ENCODE results near the gene DET1. TPM values are rescaled to one million over a fixed set of nuclear protein-coding genes. Genes with fewer than 3 reads are reported as not detected.

The DET1 gene
- polyA plus RNA-seq: 1 to 10 TPM in 1 of 3 donors, under 1 TPM in 1, not detected in 1; 0.80 to 1.3 TPM

DNA sequence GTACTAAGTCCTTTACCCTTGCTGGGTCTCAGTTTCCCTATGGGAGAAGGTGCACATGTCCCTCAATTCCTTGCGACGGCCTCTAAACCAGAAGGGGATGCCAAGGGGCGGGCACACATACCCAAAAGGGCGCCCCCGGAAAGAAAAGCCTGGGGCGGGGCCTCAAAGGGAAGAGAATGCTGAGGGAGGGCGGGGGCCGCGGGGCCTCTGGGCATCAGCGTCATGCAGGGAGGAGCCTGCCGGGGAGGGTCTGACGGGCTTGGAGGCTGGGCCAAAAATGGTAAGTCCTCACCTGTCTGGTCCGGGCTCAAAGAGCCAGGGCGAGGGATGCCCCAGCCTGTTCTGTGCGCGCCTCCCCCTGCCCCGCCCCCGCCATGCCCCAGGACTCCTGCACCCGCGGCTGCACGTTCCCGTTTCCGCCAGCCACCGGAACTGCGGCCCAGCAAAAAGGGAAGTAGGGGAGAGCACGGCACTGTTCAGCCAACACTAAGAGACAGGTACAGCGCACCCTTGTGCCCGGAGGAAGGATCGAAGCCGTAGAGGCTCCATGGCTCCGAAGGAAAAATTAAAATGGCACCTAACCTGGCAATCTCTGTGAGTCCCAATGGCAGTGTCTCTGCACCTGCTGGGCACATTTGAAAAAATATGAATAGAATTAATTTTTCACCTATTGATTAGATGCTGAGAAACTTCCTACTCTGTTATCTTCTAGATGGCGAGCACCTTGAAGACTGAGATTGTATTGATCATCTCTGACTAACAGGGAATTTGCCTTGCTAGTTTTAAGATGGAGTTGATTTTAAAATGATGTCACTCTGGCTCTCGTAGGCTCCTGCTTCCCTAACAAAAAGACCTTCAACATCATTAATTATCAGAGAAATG, at the start of gene DET1:
Gene DET1, minus strand, starts transcription at position 434 of the 882 bp plus-strand sequence. CDS start 14,976 bp downstream, outside the sequence.
- H3K4me1 Mint-ChIP-seq: peaks cover 19 to 20% of the 10 kb centered on the region in 2 donors
- DNase-seq: peak; percentile 85 to 89 (median 88)
- H3K36me3 Mint-ChIP-seq: no peaks in the 10 kb centered on the region
- peak within 1 kb of the TSS in 5 of 6 donors; percentile 86 to 95 (median 92) for H3K27ac Mint-ChIP-seq
- H3K27me3 Mint-ChIP-seq (ENCODE audit: low read depth in 3 of 3): peaks cover 0 to 2% (median 0%) of the 10 kb centered on the region in 3 donors
- no peaks in the 10 kb centered on the region for H3K9me3 Mint-ChIP-seq
- H3K4me3 Mint-ChIP-seq: peak within 1 kb of the TSS; percentile 92 to 95 (median 93)

DNA sequence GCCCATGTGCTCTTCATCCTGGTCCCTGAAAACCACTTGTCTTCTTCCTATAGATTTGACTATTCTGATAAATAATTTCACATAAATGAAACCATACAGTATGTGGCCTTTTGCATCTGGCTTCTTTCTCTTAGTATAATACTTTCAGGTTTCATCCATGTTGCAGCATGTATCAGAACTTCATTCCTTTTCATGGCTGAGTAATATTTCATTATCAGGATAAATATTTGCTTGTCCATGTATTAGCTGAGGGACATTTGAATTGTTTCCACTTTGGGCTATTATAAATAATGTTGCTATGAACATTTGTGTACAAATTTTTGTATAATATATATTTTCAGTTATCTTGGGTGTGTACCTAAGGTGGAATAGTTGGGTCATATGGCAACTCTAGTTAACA, 44.9 kb upstream of the DET1 start:
- peaks cover 0 to 3% (median 0%) of the 10 kb centered on the region in 6 donors for H3K9me3 Mint-ChIP-seq
- H3K27me3 Mint-ChIP-seq (ENCODE audit: low read depth in 3 of 3): peaks cover 0 to 8% (median 6%) of the 10 kb centered on the region in 3 donors
- no peak overlapping the region for H3K27ac Mint-ChIP-seq
- DNase-seq: no peak
- H3K4me3 Mint-ChIP-seq: no peak overlapping the region
- no peaks in the 10 kb centered on the region for H3K4me1 Mint-ChIP-seq
- H3K36me3 Mint-ChIP-seq: peaks cover 0 to 4% (median 0%) of the 10 kb centered on the region in 3 donors

DNA sequence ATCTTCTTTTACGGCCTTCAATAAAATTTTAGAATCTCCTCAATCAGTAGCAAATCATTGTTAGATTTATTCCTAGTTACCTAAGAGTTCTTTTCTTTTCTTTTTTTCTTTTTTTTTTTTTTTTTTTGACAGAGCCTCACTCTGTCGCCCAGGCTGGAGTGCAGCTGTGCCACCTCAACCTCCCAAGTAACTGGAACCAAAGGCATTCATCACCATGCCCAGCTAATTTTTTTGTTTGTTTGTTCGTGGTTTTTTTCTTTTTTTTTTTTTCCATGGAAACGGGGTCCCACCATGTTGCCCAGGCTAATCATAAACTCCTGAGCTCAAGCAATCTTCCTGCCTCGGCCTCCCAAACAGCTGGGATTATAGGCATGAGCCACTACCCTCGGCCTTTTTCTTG, 44.3 kb upstream of the DET1 start:
- DNase-seq: no peak
- Mint-ChIP-seq H3K27me3 (ENCODE audit: low read depth in 3 of 3) (peaks cover 0 to 8% (median 3%) of the 10 kb centered on the region in 3 donors), H3K4me1 (no peaks in the 10 kb centered on the region), H3K27ac (no peak overlapping the region), H3K36me3 (peaks cover 0 to 4% (median 0%) of the 10 kb centered on the region in 3 donors), H3K9me3 (peaks cover 0 to 2% (median 0%) of the 10 kb centered on the region in 6 donors), H3K4me3 (no peak overlapping the region)

DNA sequence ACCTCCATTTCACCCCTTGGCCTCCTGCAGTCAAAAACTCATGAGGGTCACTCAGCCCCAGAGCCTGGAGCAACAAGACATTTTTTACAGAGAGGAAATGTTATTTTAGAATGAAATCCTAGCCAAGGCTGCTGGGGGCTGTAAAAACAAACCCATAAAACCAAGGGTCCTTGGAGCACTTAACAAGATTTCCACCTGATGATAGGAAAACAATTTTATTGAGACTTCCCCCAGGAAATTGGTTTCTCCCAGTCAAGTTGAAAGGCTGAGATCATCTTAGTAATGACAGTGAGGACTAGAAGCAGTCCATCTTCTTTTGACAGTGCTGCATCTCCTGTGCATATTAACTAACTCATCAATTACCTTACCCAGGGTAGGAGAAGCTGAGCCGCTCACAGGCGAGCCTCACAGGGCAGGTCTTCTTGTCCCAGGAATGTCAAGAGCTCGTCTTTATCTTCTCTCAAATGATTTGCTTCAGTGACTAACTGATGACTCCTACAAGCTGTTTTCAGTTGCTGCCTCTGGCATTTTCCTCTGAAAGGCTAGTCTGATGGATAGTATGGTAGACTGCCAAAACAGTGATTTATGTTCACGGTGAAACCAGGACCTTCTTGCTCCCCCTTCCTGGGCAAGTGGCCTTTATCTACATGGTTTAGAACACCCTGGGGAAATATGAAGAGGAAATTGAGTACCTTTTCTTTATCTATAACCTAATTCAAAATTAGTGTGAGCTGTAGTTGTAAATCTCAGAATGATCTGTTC, 40.1 kb upstream of the DET1 start:
- DNase-seq: no peak
- H3K4me3 Mint-ChIP-seq: no peak overlapping the region
- H3K9me3 Mint-ChIP-seq: peaks cover 0 to 2% (median 0%) of the 10 kb centered on the region in 6 donors
- no peak overlapping the region for H3K27ac Mint-ChIP-seq
- H3K36me3 Mint-ChIP-seq: peaks cover 0 to 4% (median 0%) of the 10 kb centered on the region in 3 donors
- no peaks in the 10 kb centered on the region for H3K4me1 Mint-ChIP-seq
- peaks cover 7 to 8% (median 7%) of the 10 kb centered on the region in 3 donors for H3K27me3 Mint-ChIP-seq (ENCODE audit: low read depth in 3 of 3)

DNA sequence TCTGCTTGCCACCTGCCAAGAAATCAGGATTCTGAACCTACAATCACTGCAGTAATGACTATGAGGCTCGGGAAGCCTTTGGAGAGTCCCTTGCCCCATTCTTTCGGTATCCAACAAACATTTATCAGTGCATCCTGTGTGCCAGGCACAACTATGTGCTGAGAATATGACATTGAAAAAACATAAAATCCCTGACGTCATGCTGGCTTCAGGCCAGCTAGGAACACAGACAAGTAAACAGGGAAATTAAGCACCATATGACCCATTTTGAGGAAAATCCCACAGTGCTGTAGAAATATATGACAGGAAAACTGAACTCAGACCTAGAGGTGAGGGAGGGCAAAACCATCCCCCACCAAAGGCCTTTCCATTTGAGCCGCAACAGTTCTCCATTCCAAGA, 34.1 kb upstream of the DET1 start:
- no peak for DNase-seq
- Mint-ChIP-seq H3K9me3 (no peaks in the 10 kb centered on the region), H3K27me3 (ENCODE audit: low read depth in 3 of 3) (peaks cover 3 to 7% (median 4%) of the 10 kb centered on the region in 3 donors), H3K27ac (no peak overlapping the region), H3K36me3 (no peaks in the 10 kb centered on the region), H3K4me3 (no peak overlapping the region), H3K4me1 (no peaks in the 10 kb centered on the region)

DNA sequence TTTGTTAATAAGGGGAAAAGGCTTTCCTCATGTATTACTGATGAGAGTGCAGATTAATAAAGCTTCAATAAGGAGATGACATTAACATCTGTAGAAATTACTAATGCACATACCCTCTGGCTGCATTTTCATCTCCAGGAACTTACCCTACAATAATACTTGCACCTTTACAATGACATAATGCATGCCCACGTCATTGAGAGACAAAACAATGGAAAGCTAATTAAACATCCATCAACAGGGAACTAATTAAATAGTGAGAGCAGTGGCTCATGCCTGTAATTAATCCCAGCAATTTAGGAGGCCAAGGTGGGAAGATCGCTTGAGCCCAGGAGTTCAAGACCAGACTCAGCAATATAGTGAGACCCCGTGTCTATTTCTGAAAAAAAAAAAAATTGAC, 32.8 kb upstream of the DET1 start:
- Mint-ChIP-seq H3K9me3 (no peaks in the 10 kb centered on the region), H3K27me3 (ENCODE audit: low read depth in 3 of 3) (peaks cover 4 to 8% (median 5%) of the 10 kb centered on the region in 3 donors), H3K4me1 (no peaks in the 10 kb centered on the region), H3K27ac (no peak overlapping the region), H3K36me3 (no peaks in the 10 kb centered on the region), H3K4me3 (no peak overlapping the region)
- DNase-seq: no peak

DNA sequence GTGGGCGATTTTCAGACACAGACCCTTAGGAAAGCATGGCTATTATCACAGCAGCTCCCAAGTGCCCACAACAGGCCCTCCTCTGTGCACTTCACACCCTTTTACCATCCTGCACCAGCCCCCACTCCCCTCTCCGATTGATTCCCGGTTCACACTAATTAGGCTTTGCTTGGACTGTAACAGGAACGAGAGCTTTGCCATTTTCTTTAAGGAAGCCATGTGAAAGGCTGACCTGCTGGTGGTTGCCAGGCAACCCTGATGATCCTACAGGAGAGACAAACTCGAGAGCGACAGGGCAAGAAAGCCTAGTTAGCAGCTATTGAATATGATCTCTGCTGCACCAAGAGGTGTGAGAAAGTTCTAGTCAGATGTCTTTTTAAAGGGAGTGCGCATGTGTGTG, 28.2 kb upstream of the DET1 start:
- Mint-ChIP-seq H3K36me3 (no peaks in the 10 kb centered on the region), H3K9me3 (no peaks in the 10 kb centered on the region), H3K4me3 (no peak overlapping the region), H3K27ac (no peak overlapping the region), H3K4me1 (no peaks in the 10 kb centered on the region), H3K27me3 (ENCODE audit: low read depth in 3 of 3) (peaks cover 6 to 10% (median 7%) of the 10 kb centered on the region in 3 donors)
- DNase-seq: no peak

DNA sequence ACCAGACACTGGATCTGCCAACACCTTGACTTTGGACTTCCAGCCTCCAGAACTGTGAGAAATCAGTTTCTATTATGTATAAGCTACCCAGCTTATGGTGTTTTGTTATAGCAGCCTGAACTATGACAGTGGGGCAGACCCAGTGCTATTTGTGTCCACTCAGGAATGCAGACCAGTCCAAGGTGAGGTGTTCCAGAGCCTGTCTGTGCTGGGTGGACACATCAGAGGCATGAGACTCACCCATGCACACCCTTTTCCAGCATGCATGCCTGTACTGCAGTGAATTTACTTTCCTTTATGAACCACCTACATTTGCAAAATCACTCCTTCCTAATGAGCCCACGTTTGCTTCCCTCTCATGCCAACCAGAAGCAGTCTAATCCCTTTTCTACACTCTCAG, 27.6 kb upstream of the DET1 start:
- Mint-ChIP-seq H3K27me3 (ENCODE audit: low read depth in 3 of 3) (peaks cover 7 to 10% (median 7%) of the 10 kb centered on the region in 3 donors), H3K9me3 (no peaks in the 10 kb centered on the region), H3K27ac (no peak overlapping the region), H3K36me3 (no peaks in the 10 kb centered on the region), H3K4me3 (no peak overlapping the region), H3K4me1 (no peaks in the 10 kb centered on the region)
- DNase-seq: no peak

DNA sequence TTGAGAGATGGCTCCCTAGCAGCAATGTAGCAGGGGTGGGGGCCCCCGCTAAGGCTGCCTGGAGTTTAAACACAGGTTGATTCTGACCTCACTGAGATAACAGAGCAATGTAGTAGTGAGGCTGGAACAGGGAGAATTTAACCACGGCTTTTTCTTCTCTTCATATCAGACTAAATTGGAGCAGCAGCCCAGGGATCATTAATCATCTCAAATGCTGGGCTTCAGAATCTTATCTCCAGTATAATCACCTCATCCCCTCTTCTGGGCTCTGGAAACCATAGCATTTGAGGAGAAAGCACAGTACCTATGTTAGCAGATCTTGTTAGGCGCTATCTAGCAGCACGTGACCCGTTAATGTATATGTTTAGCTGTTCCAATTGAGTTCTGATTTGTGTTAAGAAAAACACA, 25.4 kb upstream of the DET1 start:
- H3K4me3 Mint-ChIP-seq: no peak overlapping the region
- H3K9me3 Mint-ChIP-seq: no peaks in the 10 kb centered on the region
- H3K27ac Mint-ChIP-seq: no peak overlapping the region
- DNase-seq: no peak
- no peaks in the 10 kb centered on the region for H3K36me3 Mint-ChIP-seq
- no peaks in the 10 kb centered on the region for H3K4me1 Mint-ChIP-seq
- H3K27me3 Mint-ChIP-seq (ENCODE audit: low read depth in 3 of 3): peaks cover 7 to 15% (median 9%) of the 10 kb centered on the region in 3 donors

DNA sequence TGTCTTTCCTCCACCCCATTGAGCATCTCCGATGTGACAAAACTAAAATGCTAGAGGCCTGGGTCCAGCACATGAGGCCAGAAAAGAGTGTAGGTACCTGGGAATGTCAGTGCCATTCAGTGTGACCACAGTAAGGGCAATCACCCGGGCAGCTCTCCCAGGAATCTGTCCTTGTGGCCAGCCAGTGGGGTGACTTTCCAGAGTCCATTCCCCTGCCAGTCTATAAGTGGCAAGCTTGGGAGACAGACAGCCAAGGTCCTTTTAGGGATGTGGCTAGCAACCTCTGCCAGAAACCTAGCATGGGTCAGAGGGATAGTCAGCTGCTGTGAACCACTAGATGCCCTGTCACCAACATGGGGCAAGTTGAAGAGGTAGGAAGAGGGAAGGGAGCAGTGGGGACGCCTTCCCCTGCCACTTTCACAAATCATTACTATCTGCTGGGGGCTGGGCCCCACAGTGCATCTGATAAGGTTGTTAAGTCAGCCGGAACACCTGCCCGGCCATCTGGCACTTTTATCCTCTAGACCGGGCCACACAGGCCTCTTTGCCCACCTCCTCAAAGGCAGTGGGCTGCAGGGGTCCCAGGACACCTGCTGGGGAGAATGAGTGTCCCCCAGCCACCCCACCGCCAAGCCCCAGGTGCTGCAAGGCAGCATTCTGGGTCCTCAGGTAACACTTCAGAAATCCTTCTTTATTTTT, 24.8 kb upstream of the DET1 start:
- no peak overlapping the region for H3K4me3 Mint-ChIP-seq
- no peaks in the 10 kb centered on the region for H3K9me3 Mint-ChIP-seq
- DNase-seq: no peak
- no peaks in the 10 kb centered on the region for H3K36me3 Mint-ChIP-seq
- peaks cover 7 to 15% (median 9%) of the 10 kb centered on the region in 3 donors for H3K27me3 Mint-ChIP-seq (ENCODE audit: low read depth in 3 of 3)
- H3K27ac Mint-ChIP-seq: no peak overlapping the region
- no peaks in the 10 kb centered on the region for H3K4me1 Mint-ChIP-seq

DNA sequence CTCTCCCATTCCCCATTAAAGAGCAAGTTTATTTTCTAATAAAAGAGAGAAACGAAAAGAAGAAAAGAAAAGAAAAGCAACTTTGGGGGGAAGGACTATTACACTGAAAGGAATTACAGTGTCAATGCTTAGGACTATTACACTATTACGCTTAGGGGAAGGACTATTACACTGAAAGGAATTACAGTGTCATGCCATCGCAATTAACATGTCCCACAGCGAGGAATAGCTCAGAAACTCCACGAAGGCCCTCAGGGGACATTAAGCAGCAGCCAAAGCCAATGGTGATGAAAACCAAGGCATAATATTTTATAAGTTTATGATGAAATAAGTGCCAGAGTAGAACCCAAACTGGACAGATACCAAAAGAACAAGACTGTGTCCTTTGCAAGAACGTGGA, 22.1 kb upstream of the DET1 start:
- DNase-seq: no peak
- Mint-ChIP-seq H3K27ac (no peak overlapping the region), H3K4me1 (no peaks in the 10 kb centered on the region), H3K9me3 (no peaks in the 10 kb centered on the region), H3K27me3 (ENCODE audit: low read depth in 3 of 3) (peaks cover 1 to 11% (median 9%) of the 10 kb centered on the region in 3 donors), H3K36me3 (no peaks in the 10 kb centered on the region), H3K4me3 (no peak overlapping the region)

DNA sequence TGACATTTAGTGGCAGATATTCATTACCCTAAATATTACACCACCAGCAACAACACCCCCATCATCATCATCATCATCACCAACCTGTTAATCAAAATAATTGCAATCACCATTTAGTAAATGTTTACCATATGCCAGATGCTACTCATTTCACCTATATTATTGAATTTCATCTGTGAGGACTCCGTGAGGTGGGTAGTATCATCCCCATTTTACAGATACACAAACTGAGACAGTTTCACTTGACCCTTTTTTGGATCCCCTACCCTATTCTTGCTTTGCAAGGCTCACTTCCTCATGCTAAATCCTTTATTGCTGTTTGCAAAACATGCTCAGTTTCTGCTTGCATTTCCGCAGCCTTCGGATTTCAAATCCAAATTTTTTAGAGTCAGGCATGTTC, 18.3 kb upstream of the DET1 start:
- Mint-ChIP-seq H3K36me3 (no peaks in the 10 kb centered on the region), H3K4me1 (no peaks in the 10 kb centered on the region), H3K4me3 (no peak overlapping the region), H3K9me3 (no peaks in the 10 kb centered on the region), H3K27me3 (ENCODE audit: low read depth in 3 of 3) (peaks cover 0 to 11% (median 6%) of the 10 kb centered on the region in 3 donors), H3K27ac (no peak overlapping the region)
- no peak for DNase-seq

DNA sequence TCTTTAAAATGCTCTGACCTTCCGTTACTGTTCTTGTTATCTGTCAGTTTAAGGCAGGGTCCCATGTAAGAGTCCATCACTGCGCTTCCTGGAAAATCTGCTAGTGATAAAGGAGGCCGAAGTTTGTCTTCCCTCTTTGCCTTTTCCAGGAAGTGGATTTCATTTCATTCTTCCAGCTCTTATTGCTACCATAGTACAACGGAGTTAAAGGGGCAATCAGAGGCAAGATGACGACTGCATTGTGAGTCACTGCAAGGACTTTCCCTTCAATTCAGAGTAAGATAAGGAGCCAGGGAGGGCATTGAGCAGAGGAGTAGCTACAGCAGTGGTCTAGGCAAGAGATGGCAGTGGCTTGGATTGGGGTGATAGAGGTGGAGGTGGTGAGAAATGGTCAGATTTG, 17.2 kb upstream of the DET1 start:
- Mint-ChIP-seq H3K27ac (no peak overlapping the region), H3K27me3 (ENCODE audit: low read depth in 3 of 3) (peaks cover 0 to 14% (median 5%) of the 10 kb centered on the region in 3 donors), H3K9me3 (peaks cover 0 to 4% (median 2%) of the 10 kb centered on the region in 6 donors), H3K4me1 (no peaks in the 10 kb centered on the region), H3K4me3 (no peak overlapping the region), H3K36me3 (no peaks in the 10 kb centered on the region)
- no peak for DNase-seq
